ACC112 (cell line): Measurements from ENCODE around the gene RORB.

ENCODE experiments used
- H2AFZ ChIP-seq: fragments of 200-600 bp; sonication (generic); one replicate; pipeline ENCODE4 v1.6.0; 2017; ENCODE audit warnings: antibody characterized with exemption, low read length; ENCODE audit not compliant: unreplicated experiment
- H3K27ac ChIP-seq: fragments of 200-600 bp; sonication (generic); 2 replicates; pipeline ENCODE4 v1.5.1; 2014; ENCODE audit warnings: low read depth, mild to moderate bottlenecking, antibody characterized with exemption, low read length, moderate library complexity
- H3K27me3 ChIP-seq: fragments of 200-600 bp; sonication (generic); 2 replicates; pipeline ENCODE4 v1.6.1; 2014; ENCODE audit warnings: mild to moderate bottlenecking, antibody characterized with exemption, low read length, moderate library complexity, mixed read lengths; ENCODE audit not compliant: insufficient read depth
- H3K36me3 ChIP-seq: fragments of 200-600 bp; sonication (generic); 2 replicates; pipeline ENCODE4 v1.6.1; 2016; ENCODE audit warnings: mild to moderate bottlenecking, antibody characterized with exemption, low read length, moderate library complexity, mixed read lengths; ENCODE audit not compliant: insufficient read depth
- H3K4me1 ChIP-seq: fragments of 200-600 bp; sonication (generic); one replicate; pipeline ENCODE4 v1.6.1; 2016; ENCODE audit warnings: low read length, mixed read lengths; ENCODE audit not compliant: insufficient read depth, unreplicated experiment, control insufficient read depth
- H3K4me3 ChIP-seq: fragments of 200-600 bp; sonication (generic); 2 replicates; pipeline ENCODE4 v1.5.1; 2014; ENCODE audit warnings: mild to moderate bottlenecking, low read depth, low read length
- H3K79me2 ChIP-seq: fragments of 200-600 bp; sonication (generic); one replicate; pipeline ENCODE4 v1.6.0; 2016; ENCODE audit warnings: low read length; ENCODE audit not compliant: control insufficient read depth, unreplicated experiment, insufficient read depth

The RORB gene

GRCh38 chr9:74736646-74737045 is 239.5 kb downstream of the RORB start:
- Histone ChIP-seq H3K79me2 (no peaks in the 10 kb centered on the region), H3K36me3 (no peaks in the 10 kb centered on the region), H3K27me3 (peaks cover 21% of the 10 kb centered on the region), H3K4me3 (no peak overlapping the region), H2AFZ (no peak overlapping the region), H3K27ac (no peak overlapping the region), H3K4me1 (no peaks in the 10 kb centered on the region)

GRCh38 chr9:74742191-74742790 is 245.2 kb downstream of the RORB start:
- Histone ChIP-seq H3K79me2 (no peaks in the 10 kb centered on the region), H3K27ac (no peak overlapping the region), H3K4me1 (no peaks in the 10 kb centered on the region), H3K36me3 (no peaks in the 10 kb centered on the region), H3K4me3 (no peak overlapping the region), H2AFZ (no peak overlapping the region), H3K27me3 (peaks cover 51% of the 10 kb centered on the region)
